WERI-Rb-1 (cell line): ENCODE results near the gene PRRX2.

Source experiments
- DNase-seq: peaks from one replicate; pipeline ENCODE4 v3.0.0-alpha.2; 2020
- H3K27ac ChIP-seq: fragments of 250-450 bp; sonication (Bioruptor Pico); 2 replicates; pipeline ENCODE4 v1.5.1; 2020; ENCODE audit warnings: mild to moderate bottlenecking, moderate library complexity
- H3K27me3 ChIP-seq: fragments of 250-450 bp; sonication (Bioruptor Pico); 2 replicates; pipeline ENCODE4 v1.5.1; 2021; ENCODE audit warnings: mild to moderate bottlenecking, low read depth, moderate library complexity; ENCODE audit not compliant: insufficient read depth, severe bottlenecking
- H3K36me3 ChIP-seq: fragments of 250-450 bp; sonication (Bioruptor Pico); 2 replicates; pipeline ENCODE4 v1.5.1; 2020; ENCODE audit warnings: mild to moderate bottlenecking, moderate library complexity
- H3K4me3 ChIP-seq: 2 replicates; pipeline ENCODE4 v1.5.1; 2011; ENCODE audit warnings: low read depth, mild to moderate bottlenecking, control low read depth, low read length
- H3K9me3 ChIP-seq: fragments of 250-450 bp; sonication (Bioruptor Pico); 2 replicates; pipeline ENCODE4 v1.5.1; 2021; ENCODE audit warnings: mild to moderate bottlenecking, moderate library complexity; ENCODE audit not compliant: severe bottlenecking
- CTCF ChIP-seq: IDR thresholded peaks from 2 replicates; pipeline ENCODE4 v1.5.1; 2011; ENCODE audit warnings: low read depth, mild to moderate bottlenecking, control low read depth, inconsistent platforms, low read length

PRRX2 gene

DNA sequence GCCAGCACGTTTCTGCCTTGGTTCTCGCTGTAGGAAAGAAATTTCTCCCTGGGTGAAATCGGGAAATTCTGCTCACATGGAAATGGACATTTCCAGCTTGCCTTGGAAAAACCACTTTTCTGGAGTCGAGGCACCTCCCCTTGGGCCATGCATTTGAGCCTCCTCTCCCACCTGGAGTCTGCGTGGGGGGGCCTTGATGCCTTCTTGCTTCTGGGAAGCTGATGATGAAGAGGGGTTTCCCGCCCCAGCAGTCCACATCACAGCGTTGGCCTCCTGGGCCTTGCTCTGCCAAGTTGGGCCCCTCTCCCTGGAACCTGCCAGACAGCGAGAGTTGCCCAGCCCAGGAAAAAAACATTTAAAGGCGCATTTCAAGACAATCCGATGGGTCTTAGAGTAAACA lies 21.7 kb upstream of the PRRX2 start:
- no peaks in the 10 kb centered on the region for H3K9me3 ChIP-seq
- TF ChIP-seq CTCF, result no peak
- H3K27me3 ChIP-seq, result no peaks in the 10 kb centered on the region
- no peak overlapping the region for H3K27ac ChIP-seq
- H3K36me3 ChIP-seq, result peaks cover 10% of the 10 kb centered on the region
- H3K4me3 ChIP-seq, result no peak overlapping the region
- DNase-seq, result no peak

GRCh38 chr9:129644365-129644764 lies 21.1 kb upstream of the PRRX2 start:
- no peak for DNase-seq
- TF ChIP-seq CTCF, result no peak
- Histone ChIP-seq H3K9me3 (no peaks in the 10 kb centered on the region), H3K36me3 (peaks cover 4% of the 10 kb centered on the region), H3K4me3 (no peak overlapping the region), H3K27ac (no peak overlapping the region), H3K27me3 (no peaks in the 10 kb centered on the region)

DNA sequence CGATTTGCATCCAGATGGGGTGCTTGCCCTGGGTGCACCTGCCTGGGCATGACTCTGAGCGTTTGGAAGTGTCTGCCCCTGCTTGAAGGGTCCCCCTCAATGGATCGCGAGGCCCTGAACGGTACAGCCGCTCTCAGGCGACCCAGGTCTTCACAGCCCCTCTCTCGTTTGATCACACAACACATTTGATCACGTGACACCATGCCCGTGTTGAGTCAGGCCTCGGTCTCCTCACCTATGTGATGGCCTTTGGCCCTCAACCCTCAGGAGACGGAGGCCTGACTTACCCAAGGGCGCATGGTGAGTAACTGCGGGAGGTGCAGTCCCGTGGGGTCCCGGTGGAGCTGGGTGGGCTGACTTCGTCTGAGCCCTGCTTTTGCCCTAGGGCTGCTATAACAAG lies 20.5 kb upstream of the PRRX2 start:
- no peaks in the 10 kb centered on the region; the same call in 1 of the 2 replicates for H3K36me3 ChIP-seq
- TF ChIP-seq CTCF, result no peak
- no peak for DNase-seq

GRCh38 chr9:129646252-129646651 lies 19.2 kb upstream of the PRRX2 start:
- Histone ChIP-seq H3K27me3 (no peaks in the 10 kb centered on the region), H3K4me3 (no peak overlapping the region), H3K36me3 (no peaks in the 10 kb centered on the region; the same call in 1 of the 2 replicates), H3K27ac (no peak overlapping the region), H3K9me3 (no peaks in the 10 kb centered on the region)
- TF ChIP-seq CTCF, result no peak
- no peak for DNase-seq

More for the DNA sequence above, 20.5 kb upstream of the PRRX2 start:
- Histone ChIP-seq H3K4me3 (no peak overlapping the region), H3K27ac (no peak overlapping the region), H3K27me3 (no peaks in the 10 kb centered on the region), H3K9me3 (no peaks in the 10 kb centered on the region)

- no peaks in the 10 kb centered on the region for H3K27me3 ChIP-seq
- TF ChIP-seq CTCF, result no peak
- no peaks in the 10 kb centered on the region for H3K9me3 ChIP-seq
- H3K36me3 ChIP-seq, result no peaks in the 10 kb centered on the region; the same call in 1 of the 2 replicates
- DNase-seq, result no peak
- no peak overlapping the region for H3K4me3 ChIP-seq
- H3K27ac ChIP-seq, result no peak overlapping the region
Measured at GRCh38 chr9:129646654-129647053, 18.8 kb upstream of the PRRX2 start.

- Histone ChIP-seq H3K9me3 (no peaks in the 10 kb centered on the region), H3K36me3 (no peaks in the 10 kb centered on the region), H3K27ac (no peak overlapping the region), H3K27me3 (no peaks in the 10 kb centered on the region), H3K4me3 (no peak overlapping the region)
- TF ChIP-seq CTCF, result no peak
- DNase-seq, result no peak
Measured at GRCh38 chr9:129647635-129648034, 17.8 kb upstream of the PRRX2 start.
